ENCODE results near the gene GTF2F2.

GTF2F2 gene

GRCh38 chr13:45119991-45120864 lies at the start of gene GTF2F2:
GTF2F2 (plus strand) TSS chr13:45120510; CDS start chr13:45120656, 146 bp downstream.
- no peak for DNase-seq

- no peak for DNase-seq
Observed at GRCh38 chr13:45073809-45074208, 46.5 kb upstream of the GTF2F2 start.

- no peak for DNase-seq
Observed at GRCh38 chr13:45074721-45075120, 45.6 kb upstream of the GTF2F2 start.

GRCh38 chr13:45078003-45078402 lies 42.3 kb upstream of the GTF2F2 start:
- no peak for DNase-seq

- no peak for DNase-seq
Observed at GRCh38 chr13:45082964-45083363, 37.3 kb upstream of the GTF2F2 start.

GRCh38 chr13:45084515-45084914 lies 35.8 kb upstream of the GTF2F2 start:
- no peak for DNase-seq

- no peak for DNase-seq
Observed at GRCh38 chr13:45086484-45086883, 33.8 kb upstream of the GTF2F2 start.

GRCh38 chr13:45092663-45093062 lies 27.6 kb upstream of the GTF2F2 start:
- DNase-seq = no peak

- no peak for DNase-seq
Observed at GRCh38 chr13:45100573-45101262, 19.6 kb upstream of the GTF2F2 start.

GRCh38 chr13:45101327-45102018 lies 18.8 kb upstream of the GTF2F2 start:
- no peak for DNase-seq

GRCh38 chr13:45102136-45102507 lies 18.2 kb upstream of the GTF2F2 start:
- no peak for DNase-seq

- DNase-seq = no peak
Observed at GRCh38 chr13:45103449-45103848, 16.9 kb upstream of the GTF2F2 start.

GRCh38 chr13:45104261-45104660 lies 16.0 kb upstream of the GTF2F2 start:
- DNase-seq = no peak

GRCh38 chr13:45105895-45106294 lies 14.4 kb upstream of the GTF2F2 start:
- no peak for DNase-seq

GRCh38 chr13:45107539-45107938 lies 12.8 kb upstream of the GTF2F2 start:
- no peak for DNase-seq

- no peak for DNase-seq
Observed at GRCh38 chr13:45108716-45109101, 11.6 kb upstream of the GTF2F2 start.

- no peak for DNase-seq
Observed at GRCh38 chr13:45109102-45109720, 11.1 kb upstream of the GTF2F2 start.

- DNase-seq = no peak
Observed at GRCh38 chr13:45113233-45114224, 6.8 kb upstream of the GTF2F2 start.

- DNase-seq = no peak
Observed at GRCh38 chr13:45119469-45119990, 780 bp upstream of the GTF2F2 start.

GRCh38 chr13:45120967-45121831 lies 889 bp downstream of the GTF2F2 start:
- no peak for DNase-seq

- no peak for DNase-seq
Observed at GRCh38 chr13:45122941-45123340, 2.6 kb downstream of the GTF2F2 start.

All from NCI-H187 treated with DMSO at 0.1 percent for 48 hours (cell line).